GM19438 (cell line): ENCODE results near the gene STAP2.
"Not testable (repeated sequence)": the region's sequence is repeated elsewhere in the genome, so short reads cannot be mapped to it uniquely, and the experiment has no call there.

Source experiments
- ATAC-seq: cut with Tn5 transposase; IDR thresholded peaks from one replicate; pipeline ENCODE4 v1.9.1; 2021; ENCODE audit warnings: low read depth; ENCODE audit not compliant: unreplicated experiment

Gene STAP2

DNA sequence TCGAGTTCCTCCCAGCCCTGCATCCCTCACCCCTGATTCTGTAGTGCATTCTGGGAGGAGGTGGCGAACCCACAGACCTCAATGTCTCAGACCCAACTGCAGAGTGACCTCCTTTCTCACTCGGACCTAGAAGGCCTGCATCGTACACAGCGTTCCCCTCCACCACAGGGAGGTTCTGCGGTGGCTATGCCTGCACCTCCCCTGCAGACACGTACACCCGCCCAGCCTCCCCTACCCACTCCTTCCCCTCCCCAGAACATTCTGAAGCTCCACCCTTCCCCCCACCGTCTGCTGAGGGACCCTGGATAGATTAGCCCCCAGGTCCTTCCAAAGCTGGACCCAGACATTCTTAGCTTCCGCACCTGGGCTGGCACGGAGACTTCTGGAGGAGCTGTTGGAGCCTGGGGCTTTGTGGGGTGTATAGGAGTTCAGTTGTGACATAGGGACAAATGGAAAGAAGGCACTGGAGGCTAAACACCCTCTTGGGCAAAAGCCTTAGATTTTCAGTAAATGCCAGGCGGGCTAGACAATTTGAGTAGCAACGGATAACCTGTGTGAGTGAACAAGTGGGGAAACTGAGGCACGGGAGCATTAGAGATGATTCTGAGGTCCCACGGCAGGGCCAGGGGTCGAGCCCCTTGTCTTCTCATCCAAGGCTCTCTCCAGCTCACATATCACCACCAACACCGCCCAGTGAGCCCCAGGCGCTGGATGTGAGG lies 34.6 kb downstream of the STAP2 start:
- no peak for ATAC-seq

DNA sequence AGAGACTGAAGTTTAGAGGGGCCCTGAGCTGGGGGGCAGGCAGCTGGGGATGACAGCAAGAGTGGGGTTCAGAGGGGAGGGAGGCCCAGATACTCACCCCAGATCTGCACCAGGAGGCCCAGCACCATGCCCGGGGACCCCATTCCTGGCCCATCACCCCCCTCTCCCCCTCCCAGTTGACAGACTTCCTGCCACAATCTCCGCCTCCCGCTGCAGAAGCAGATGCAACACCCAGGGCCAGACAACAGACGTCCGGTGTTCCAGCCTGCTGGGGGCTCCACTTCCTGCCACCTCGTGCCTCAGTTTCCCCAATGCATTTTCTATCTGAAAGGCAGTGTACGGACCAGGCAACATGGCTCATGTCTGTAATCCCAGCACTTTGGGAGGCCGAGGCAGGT lies 36.4 kb downstream of the STAP2 start, which contains the start of gene TMIGD2:
TSS of gene TMIGD2 (minus strand) at position 147 of the 398 bp plus-strand sequence. CDS start at position 143, 4 bp downstream.
- no peak for ATAC-seq

DNA sequence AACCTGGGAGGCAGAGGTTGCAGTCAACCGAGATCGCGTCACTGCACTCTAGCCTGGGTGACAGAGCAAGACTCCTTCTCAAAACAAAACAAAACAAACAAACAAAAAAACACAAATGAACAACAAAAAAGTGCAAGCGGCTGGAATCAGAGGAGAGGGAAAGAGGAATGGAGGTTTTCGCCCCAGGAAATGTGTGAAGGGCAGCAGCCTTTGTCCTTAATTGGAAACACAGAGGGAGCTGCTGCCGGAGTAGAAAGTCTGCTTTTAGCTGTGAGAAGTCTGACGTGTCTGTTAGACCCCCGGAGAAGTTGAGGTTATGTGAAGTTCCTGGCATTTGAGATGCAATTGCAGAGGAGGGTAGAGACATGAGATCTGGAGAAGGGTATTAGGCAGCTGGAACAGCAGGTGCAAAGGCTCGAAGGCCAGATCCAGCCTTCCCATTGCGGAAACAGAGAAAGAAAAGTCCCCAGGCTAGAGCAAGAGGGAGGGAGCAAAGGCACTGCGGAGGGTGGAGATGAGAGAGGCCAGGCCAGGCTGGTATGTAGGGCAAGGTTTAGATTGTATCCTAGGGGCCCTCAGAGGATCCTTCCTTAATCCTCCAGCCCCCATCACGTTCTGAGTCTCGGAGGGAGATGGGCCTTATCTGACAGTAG lies 36.9 kb downstream of the STAP2 start:
- ATAC-seq = no peak

DNA sequence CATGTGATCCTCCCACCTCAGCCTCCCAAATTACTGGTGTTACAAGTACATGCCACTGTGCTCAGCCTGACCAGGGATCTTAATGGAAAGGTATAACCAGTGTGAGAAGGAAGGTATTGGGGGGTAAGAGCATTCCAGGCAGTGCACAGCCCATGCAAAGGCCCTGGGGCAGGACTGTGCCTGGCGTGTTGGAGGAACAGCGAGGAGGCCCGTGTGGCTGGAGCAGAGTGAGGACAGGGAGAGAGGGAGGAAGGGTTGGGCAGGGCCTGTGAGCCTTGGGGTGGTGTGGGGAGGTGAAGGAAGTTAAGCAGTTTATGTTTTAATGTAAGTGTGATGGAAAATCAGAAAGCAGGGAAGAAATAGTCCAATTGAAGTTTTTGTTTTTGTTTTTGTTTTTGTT lies 38.0 kb downstream of the STAP2 start:
- ATAC-seq = no peak

DNA sequence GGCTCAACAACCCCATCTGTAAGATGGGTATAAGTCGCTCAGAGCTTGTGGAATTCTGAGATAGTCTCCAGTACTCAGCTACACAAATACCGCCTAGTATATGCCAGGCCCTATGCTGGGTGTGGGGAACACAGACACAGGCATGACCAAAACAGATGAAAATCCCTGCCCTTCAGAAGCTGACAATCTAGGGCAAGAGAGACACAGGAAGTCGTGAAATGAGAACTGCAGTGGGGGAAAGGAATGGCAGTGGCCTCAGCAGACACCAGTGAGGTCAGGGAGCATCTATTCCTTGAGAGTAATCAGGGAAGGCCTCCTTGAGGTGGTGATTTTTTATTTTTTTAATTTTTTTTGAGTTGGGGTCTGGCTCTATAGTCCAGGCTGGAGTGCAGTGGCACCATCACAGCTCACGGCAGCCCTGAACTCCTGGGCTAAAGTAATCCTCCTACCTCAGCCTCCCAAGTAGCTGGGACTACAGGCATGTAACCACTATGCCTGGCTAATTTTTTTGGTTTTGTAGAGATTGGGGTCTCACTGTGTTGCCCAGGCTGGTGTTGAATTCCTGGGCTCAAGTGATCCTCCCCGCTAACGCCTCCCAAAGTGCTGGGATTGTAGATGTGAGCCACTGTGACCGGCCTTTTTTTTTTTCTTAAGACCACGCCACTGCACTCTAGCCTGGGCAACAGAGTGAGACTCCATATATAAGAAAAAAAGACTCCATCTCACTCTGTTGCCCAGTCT lies 39.6 kb downstream of the STAP2 start:
- ATAC-seq = no peak

DNA sequence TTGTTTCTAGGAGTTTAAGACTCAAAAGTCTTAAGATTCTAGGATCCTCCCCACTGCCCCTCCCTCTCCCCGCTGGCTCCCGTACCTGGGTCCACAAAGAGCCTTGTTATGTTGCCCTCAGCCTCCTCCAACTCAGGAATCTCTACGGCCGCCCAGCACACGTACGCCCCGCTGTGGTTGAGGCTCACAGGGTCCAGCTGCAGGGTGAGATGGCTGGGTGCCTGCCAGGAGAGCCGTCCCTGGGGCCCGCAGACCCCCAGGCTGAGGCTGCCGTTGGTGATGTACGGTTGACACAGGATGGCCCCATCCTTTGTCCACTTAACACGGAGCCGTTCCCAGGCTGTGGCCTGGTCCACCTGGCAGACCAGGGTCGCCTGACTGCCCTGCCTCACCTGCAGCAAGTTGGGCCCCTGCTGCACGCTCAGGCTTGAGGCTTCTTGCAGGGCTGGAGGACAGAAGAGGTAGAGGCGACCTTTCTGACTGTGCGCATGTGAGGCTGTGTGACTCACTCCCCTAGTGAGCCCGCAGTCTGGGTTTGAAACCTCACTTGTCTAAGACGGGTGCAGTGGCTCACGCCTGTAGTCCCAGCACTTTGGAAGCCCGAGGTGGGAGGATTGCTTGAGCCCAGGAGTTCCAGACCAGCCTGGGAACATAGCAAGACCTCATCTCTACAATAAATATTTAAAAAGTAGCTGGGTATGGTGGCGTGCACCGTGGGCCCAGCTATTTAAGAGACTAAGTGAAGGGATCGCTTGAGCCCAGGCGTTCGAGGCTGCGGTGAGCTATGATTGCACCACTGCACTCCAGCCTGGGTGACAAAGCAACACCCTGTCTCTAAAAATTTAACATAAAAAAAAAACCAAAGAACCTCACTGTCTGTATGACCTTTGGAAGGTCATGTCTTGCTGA lies 40.5 kb downstream of the STAP2 start:
- no peak for ATAC-seq

DNA sequence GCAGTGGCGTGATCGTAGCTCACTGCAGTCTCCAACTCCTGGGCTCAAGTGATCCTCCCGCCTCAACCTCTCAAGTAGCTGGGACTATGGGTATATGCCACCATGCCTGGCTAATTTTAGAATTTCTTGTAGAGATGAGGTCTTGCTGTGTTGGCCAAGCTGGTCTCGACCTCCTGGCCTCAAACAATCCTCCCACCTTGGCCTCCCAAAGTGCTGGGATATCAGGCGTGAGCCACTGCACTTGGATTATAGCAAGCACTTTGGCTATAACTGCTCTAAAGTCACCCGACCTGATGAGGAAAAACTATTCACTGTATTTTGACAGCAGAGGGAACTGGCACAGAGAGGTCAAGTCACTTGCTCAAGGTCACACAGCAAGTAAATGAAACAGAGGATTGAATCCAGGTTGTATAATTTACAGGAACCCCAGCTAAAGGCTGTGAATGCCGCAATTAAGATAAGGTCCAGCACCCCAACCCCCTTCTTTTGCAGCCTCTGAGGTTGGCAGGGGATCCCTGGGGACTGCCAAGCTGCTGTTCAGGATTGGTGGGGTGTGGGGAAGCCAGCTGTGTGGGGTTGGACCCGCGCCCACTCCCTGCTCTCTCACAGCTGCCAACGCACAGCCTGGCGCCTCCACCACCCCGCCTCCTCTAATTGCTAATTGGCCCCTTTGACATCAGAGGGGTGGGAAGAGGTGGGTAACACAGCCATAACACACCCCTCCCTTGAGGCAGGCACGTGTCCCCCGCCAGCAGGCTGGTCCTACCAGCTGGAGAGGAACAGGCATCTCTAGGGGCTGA lies 42.5 kb downstream of the STAP2 start:
- no peak for ATAC-seq

DNA sequence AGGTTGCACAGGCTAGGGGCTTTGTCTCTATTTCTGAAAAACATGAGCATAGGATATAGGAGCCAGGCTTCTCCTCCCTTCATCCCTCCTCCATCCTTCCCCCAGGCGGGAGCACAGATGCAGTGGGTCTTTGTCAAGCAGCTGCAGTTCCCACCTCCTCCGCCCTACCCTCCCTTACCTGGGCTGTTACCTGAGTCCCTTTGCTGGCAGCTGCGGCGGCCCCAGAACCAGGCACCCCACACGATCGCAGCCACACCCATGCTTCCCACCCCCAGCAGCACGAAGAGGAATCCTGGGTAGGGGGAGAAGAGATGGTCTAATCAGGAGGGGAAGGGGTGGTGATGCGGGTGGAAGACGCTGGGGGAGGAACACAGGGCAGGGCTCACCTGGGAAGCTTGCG lies 44.2 kb downstream of the STAP2 start:
- no peak for ATAC-seq

DNA sequence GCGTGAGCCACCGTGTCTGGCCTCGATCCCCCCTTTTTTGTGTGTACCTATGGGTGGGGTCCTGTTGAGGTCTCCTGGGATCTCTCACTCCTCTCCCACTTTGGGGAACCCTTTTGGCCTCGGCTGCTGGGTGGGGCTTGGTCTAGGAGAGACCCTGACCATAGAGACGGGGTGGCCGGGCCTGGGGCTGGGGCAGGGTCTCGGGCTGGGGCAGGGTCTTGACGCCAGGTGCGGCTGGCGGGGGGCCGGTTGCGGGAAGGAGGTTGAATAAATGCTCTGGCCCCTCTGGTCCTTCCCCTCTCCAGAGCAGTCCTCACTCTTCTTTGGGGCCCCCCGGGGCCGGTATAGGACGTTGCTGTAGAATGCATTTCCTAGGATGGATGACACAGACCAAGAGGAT lies 46.1 kb downstream of the STAP2 start:
- ATAC-seq = no peak

DNA sequence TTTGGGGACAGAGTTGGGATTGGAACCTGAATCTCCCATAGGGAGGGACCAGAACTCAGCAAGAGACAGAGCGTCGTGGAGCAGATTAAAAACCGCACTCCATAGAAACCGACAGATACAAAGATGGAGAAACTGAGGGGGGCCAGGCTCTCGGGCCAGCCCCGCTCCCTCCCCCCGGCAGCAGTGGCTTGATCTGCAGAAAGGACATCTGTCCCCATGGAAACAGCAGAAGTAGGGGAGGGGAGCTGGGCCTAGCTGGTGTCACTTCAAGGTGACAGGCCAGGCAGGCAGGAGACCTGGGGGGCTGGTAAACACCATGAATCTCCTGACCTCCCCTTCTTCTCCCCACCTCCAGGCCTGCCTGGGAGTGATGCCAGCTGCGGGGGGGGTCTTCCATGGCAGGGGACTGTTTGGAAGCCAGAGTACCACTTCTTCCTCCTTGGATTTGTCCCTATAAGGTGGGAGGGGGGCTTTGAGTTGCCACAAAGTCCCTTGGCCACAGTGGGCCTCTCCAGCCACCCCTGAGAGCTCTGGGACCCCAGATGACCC lies 47.4 kb downstream of the STAP2 start:
- ATAC-seq = no peak

DNA sequence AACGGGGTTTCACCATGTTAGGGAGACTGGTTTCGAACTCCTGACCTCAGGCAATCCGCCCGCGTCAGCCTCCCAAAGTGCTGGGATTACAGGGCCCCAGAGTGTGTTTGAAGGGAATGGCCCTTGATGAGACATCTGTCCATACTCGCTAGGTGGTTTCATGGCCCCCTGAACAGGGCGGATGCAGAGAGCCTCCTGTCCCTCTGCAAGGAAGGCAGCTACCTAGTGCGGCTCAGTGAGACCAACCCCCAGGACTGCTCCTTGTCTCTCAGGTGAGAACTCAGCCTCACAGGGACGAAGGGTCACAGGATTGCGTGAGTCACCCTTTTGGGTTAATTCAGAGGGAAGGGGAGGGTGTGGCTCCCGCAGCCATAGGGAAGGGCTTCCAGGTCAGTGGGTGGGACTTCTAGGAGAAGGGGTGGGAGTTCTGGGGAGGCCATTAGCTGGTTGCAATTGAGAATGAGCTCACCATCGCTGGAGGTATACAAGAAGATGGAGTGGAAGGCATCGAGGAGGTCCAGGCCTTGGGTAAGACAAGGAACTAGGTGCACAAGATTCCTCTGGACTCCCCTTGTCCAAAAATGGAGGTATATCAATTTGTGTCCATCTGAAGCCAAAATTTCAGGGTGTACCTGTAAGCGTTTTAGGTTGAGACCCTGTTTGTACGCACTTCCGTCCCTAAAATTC lies 50.4 kb downstream of the STAP2 start:
- no peak for ATAC-seq

DNA sequence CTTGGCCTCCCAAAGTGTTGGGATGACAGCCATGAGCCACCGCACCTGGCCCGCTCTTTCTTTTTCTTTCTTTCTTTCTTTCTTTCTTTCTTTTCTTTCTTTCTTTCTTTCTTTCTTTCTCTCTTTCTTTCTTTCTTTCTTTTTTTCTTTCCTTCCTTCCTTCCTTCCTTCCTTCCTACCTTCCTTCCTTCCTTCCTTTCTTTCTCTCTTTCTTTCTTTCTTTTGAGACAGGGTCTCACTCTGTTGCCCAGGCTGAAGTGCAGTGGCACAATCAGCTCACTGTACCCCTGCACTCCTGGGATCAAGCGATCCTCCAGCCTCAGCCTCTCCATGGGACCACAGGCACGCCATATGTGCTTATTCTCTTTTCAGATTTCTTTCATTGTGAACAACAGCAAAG lies 52.5 kb downstream of the STAP2 start:
- ATAC-seq = not testable (repeated sequence)

DNA sequence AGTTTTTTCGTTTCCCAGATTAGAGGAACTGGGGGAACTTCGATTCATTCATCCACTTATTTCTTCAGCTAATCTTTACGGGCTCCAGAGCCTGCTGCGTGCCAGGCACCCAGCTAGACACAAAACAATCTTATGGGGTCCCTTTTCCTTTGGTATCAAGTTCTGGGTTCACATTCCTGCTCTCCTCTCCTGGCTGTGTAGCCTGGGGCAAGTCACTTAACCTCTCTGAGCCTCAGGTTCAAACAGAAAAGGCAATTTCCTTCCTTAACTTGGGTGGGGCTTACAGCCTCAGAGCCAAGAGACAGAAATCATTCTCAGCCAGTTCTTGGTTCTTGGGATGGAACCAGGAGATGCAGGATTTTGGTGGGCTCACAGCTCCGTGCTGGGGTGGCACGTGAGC lies 53.7 kb downstream of the STAP2 start:
- ATAC-seq = no peak

DNA sequence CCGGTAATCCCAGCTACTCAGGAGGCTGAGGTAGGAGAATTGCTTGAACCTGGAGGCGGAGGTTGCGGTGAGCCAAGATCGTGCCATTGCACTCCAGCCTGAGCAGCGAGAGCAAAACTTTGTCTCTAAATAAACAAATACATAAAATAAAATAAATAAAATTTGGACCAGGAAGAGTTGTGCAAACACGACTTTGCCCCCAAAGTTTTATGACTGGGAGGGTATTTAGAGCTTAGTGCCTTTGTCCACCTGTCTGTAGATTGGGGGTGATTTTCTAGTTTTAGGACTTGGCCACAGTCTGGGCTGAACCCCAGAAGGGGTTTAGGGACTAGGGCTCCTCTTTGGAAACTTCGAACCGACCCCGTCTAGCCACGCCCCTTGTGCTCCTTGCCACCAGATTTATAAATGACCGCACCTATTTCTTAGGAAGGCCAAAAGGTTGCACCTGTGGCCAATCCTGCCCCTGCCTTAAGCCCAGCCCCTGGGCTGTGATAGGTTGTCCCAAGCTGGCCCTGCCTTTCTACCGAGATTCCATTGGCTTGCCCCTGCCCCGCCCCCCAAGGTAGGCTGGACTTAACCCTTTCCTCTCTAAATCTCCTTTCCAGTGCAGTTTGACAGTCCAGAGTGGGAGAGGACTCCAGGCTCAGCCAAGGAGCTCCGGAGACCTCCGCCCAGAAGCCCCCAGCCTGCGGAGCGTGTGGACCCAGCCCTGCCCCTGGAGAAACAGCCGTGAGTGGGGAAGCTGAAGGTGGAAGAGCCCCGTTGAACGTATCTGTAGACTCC lies 54.3 kb downstream of the STAP2 start:
- no peak for ATAC-seq

DNA sequence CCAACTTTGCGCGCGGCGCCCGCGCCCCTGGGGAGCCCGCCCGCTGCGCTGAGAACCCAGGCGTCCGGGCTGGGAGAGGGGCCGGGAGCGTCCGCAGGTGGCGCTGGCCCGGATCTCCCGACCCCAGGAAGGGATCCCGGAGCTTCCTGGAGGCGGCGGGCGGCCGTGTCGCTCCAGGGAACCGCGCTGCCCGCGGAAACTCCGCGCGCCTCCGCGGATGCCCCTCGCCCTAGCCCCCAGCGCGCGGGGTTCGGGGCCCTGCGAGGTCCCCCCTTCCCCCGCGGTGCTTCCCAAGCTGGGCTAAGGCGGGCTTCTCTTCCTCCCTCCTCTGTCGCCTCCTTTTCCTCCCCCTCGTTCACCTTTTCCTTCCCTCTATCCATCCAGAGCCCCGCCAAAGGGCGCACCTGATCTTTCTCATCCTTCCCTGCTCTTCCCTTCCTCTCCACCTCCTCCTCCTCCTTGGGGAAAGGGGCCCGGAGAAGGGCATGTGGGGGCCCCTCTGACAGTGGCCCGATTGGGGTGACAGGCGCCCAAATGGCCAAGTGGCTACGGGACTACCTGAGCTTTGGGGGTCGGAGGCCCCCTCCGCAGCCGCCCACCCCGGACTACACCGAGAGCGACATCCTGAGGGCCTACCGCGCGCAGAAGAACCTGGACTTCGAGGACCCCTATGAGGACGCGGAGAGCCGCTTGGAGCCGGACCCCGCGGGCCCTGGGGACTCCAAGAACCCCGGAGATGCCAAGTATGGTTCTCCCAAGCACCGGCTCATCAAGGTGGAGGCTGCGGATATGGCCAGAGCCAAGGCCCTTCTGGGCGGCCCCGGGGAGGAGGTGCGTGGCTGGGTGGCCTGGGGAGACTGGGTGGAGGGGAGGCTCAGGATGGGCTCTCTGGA lies 58.9 kb downstream of the STAP2 start:
- no peak for ATAC-seq

DNA sequence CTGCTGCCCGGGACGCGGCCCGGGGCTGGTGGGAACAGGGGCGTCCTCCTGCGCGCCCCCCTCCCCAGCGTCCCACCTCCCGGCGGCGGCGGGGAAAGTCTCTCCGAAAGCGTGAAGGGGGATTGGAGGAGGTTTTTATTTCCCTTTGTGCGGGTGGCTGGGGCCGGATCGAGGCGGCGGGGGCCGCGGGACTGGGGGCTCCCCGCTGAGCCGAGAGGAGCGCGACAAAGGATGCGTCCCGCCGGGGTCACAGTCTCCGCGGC lies 59.4 kb downstream of the STAP2 start:
- no peak for ATAC-seq

DNA sequence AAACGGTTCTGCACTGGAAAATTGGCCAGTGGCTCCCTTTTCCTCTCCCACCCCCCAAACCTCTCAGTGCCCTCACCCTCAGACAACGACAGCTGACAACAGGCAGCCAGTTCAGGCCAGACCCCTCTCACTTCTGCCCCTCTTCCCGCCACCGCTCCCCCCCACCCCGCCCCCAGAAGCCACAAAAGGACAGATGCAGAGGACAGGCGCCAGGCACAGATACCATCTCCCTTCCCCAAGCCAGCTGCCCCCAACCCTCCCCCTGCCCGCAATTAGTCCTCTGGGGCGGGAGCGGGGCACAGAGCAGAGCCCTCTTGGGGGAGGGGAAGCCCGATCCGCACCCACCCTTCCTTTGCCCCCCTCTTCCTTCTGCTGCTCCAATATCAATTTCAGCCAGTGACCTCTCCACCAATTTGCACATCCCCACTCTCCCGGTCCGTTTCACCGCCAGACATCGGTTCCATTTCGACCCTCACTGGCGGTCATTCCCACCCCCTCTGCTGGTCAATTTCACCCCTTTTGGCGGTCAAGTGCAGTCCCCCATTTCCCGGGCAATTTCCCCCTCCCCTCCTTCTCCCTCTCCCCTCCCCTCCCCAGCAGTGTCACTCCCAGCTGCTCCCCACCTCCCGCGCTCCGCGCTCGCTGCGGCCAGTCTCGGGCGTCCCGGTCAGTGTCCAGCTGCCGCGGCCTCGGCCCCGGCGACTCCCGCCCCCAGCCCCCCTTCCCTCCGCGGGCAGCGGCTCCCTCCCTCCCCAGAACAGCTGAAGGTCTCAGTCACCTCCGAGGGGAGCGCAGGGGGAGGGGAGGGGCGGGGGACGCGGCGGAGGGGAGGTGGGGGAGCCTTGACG lies 60.0 kb downstream of the STAP2 start, which contains the start of gene SHD:
TSS of gene SHD (plus strand) at position 848 of the 848 bp plus-strand sequence. CDS start 798 bp downstream, outside the sequence.
- ATAC-seq = no peak
